Tibial nerve (tissue), 4 donors: ENCODE data around the gene TTYH1. TPM values are rescaled to one million over a fixed set of nuclear protein-coding genes. Genes with fewer than 3 reads are reported as not detected.

Source experiments
- DNase-seq, 2 donors: peaks; one replicate each; pipeline ENCODE4 v3.0.0-alpha.2; 2019; ENCODE audit warnings: low spot score in 2 of 2
- H3K27ac ChIP-seq, 4 donors: fragments of 200-600 bp; sonication (generic) in 3 of 4; one replicate each; pipeline ENCODE4 v1.5.1; 2017 to 2019; ENCODE audit warnings: mild to moderate bottlenecking in 1 of 4
- H3K27me3 ChIP-seq, 2 donors: fragments of 200-600 bp; sonication (generic) in 1 of 2; one replicate each; pipeline versions ENCODE4 v1.5.1 to v1.6.0; 2017 to 2019
- H3K36me3 ChIP-seq, 3 donors: fragments of 200-600 bp; sonication (generic); one replicate each; pipeline ENCODE4 v1.5.1; 2018 to 2019
- H3K4me1 ChIP-seq, 4 donors: fragments of 200-600 bp; sonication (generic) in 3 of 4; one replicate each; pipeline ENCODE4 v1.5.1; 2017 to 2019
- H3K4me3 ChIP-seq, 4 donors: fragments of 200-600 bp; sonication (generic) in 3 of 4; one replicate each; pipeline ENCODE4 v1.5.1; 2017 to 2019; ENCODE audit warnings: mild to moderate bottlenecking in 1 of 4, moderate library complexity in 1 of 4
- H3K9me3 ChIP-seq, 4 donors: fragments of 200-600 bp; sonication (generic) in 3 of 4; one replicate each; pipeline ENCODE4 v1.5.1; 2017 to 2019
- CTCF ChIP-seq, 5 experiments: fragments of 200-600 bp in 3 of 5; fragments of 450-650 bp in 2 of 5; sonication (generic) in 3 of 5; IDR thresholded peaks; one replicate each; pipeline ENCODE4 v1.5.1; 2016 to 2019; ENCODE audit warnings: antibody characterized with exemption in 5 of 5, mild to moderate bottlenecking in 3 of 5, moderate library complexity in 2 of 5
- EP300 ChIP-seq, 2 donors: sonication (generic); formaldehyde crosslinking; IDR thresholded peaks; one replicate each; pipeline ENCODE4 v1.6.1; 2017; ENCODE audit warnings: antibody characterized with exemption in 2 of 2, mild to moderate bottlenecking in 1 of 2
- POLR2A ChIP-seq, 2 donors: fragments of 450-650 bp; IDR thresholded peaks; one replicate each; pipeline ENCODE4 v1.6.1; 2017; ENCODE audit warnings: antibody characterized with exemption in 2 of 2, mild to moderate bottlenecking in 2 of 2, moderate library complexity in 2 of 2
- WGBS, 2 donors: methylation state at CpG; one replicate each; pipeline ENCODE4 v1.1.5; 2018; 5-methylcytosine and 5-hydroxymethylcytosine counted together
- total RNA-seq, 4 donors: library from RNA; depleted of rRNA; stranded (reverse); fragments of >200 nt; gene quantifications; one replicate each; pipeline ENCODE4 v1.1.0, GENCODE V29; 2016

The TTYH1 gene
- total RNA-seq, 4 donors from 2014 or later: 21.0 to 50.0 (median 34.9) TPM

- DNase-seq: no peak
- Histone ChIP-seq H3K4me3 (peak overlapping the region; percentile 59 to 73 (median 72)), H3K27me3 (no peaks in the 10 kb centered on the region), H3K9me3 (no peaks in the 10 kb centered on the region), H3K36me3 (peaks cover 0 to 53% (median 33%) of the 10 kb centered on the region in 3 donors), H3K27ac (peak overlapping the region; percentile 90 to 96 (median 95)), H3K4me1 (peaks cover 0 to 72% (median 15%) of the 10 kb centered on the region in 4 donors)
- WGBS, 2 donors: 58 to 65% methylated on average over 10 to 15 of the region's 15 CpGs
- TF ChIP-seq POLR2A (IDR thresholded peaks at IDR 0.05): no peak
- TF ChIP-seq CTCF (IDR thresholded peaks at IDR 0.05): no peak
- no peak for TF ChIP-seq EP300 (IDR thresholded peaks at IDR 0.05)
These were observed 46.9 kb downstream of the TTYH1 start for GRCh38 chr19:54462047-54462654.

GRCh38 chr19:54462655-54463530 lies 47.6 kb downstream of the TTYH1 start:
- WGBS, 2 donors: 0 to 5% methylated on average over 6 to 66 of the region's 91 CpGs
- Histone ChIP-seq H3K4me3 (peak overlapping the region; percentile 59 to 73 (median 72)), H3K9me3 (no peaks in the 10 kb centered on the region), H3K27me3 (no peaks in the 10 kb centered on the region), H3K36me3 (peaks cover 0 to 45% (median 25%) of the 10 kb centered on the region in 3 donors), H3K27ac (peak overlapping the region; percentile 90 to 96 (median 95)), H3K4me1 (peaks cover 0 to 78% (median 15%) of the 10 kb centered on the region in 4 donors)
- DNase-seq: peak; percentile 32 to 35
- TF ChIP-seq POLR2A (IDR thresholded peaks at IDR 0.05) (no peak), CTCF (IDR thresholded peaks at IDR 0.05) (peak in 2 of 5 experiments; percentile 13 to 49), EP300 (IDR thresholded peaks at IDR 0.05) (peak in 1 of 2 donors; percentile 69)

- H3K4me3 ChIP-seq: peak within 1 kb of the TSS; percentile 59 to 73 (median 72)
- peak within 1 kb of the TSS; percentile 90 to 96 (median 95) for H3K27ac ChIP-seq
- H3K4me1 ChIP-seq: peaks cover 0 to 77% (median 15%) of the 10 kb centered on the region in 4 donors
- peak; percentile 79 to 92 for TF ChIP-seq POLR2A (IDR thresholded peaks at IDR 0.05)
- no peak for TF ChIP-seq CTCF (IDR thresholded peaks at IDR 0.05)
- TF ChIP-seq EP300 (IDR thresholded peaks at IDR 0.05): peak; percentile 52 to 97
- no peaks in the 10 kb centered on the region for H3K9me3 ChIP-seq
- H3K27me3 ChIP-seq: no peaks in the 10 kb centered on the region
- peaks cover 0 to 38% (median 18%) of the 10 kb centered on the region in 3 donors for H3K36me3 ChIP-seq
- WGBS, 2 donors: 1% methylated on average over 11 to 32 of the region's 41 CpGs
- DNase-seq: peak; percentile 100
These were observed 48.3 kb downstream of the TTYH1 start, which contains the start of gene LENG9 for GRCh38 chr19:54463531-54464043. LENG9 (minus strand) TSS chr19:54463778; CDS start chr19:54463526, 252 bp downstream.

GRCh38 chr19:54464044-54464629 lies 48.9 kb downstream of the TTYH1 start:
- WGBS, 2 donors: 1% methylated on average over 26 of the region's 26 CpGs
- TF ChIP-seq CTCF (IDR thresholded peaks at IDR 0.05) (no peak), EP300 (IDR thresholded peaks at IDR 0.05) (no peak), POLR2A (IDR thresholded peaks at IDR 0.05) (no peak)
- peaks cover 0 to 33% (median 17%) of the 10 kb centered on the region in 3 donors for H3K36me3 ChIP-seq
- no peaks in the 10 kb centered on the region for H3K27me3 ChIP-seq
- peaks cover 0 to 77% (median 15%) of the 10 kb centered on the region in 4 donors for H3K4me1 ChIP-seq
- H3K27ac ChIP-seq: peak overlapping the region; percentile 90 to 96 (median 95)
- no peaks in the 10 kb centered on the region for H3K9me3 ChIP-seq
- H3K4me3 ChIP-seq: peak overlapping the region; percentile 46 to 73 (median 72)
- peak; percentile 67 to 72 for DNase-seq
